ENCODE measurements around the gene MSMB. TPM values are rescaled to one million over a fixed set of nuclear protein-coding genes. Genes with fewer than 3 reads are reported as not detected.
A peak's percentile ranks its signal among the peaks of the same experiment; 100 is the strongest.

The MSMB gene
- total RNA-seq, 1 donor = not detected

- H3K4me3 ChIP-seq (ENCODE audit: insufficient read depth, low read length) = peak overlapping the region; percentile 88
- no peaks in the 10 kb centered on the region for H3K9me3 ChIP-seq (ENCODE audit: low read depth, low read length)
- peak overlapping the region; percentile 85 for H3K27ac ChIP-seq (ENCODE audit: low read depth, low read length)
- H3K27me3 ChIP-seq (ENCODE audit: insufficient read depth, low read length) = no peaks in the 10 kb centered on the region
- H2AFZ ChIP-seq (ENCODE audit: low read length) = peak overlapping the region; percentile 82
- H4K20me1 ChIP-seq (ENCODE audit: insufficient read depth, low read length) = peaks cover 38% of the 10 kb centered on the region
- peaks cover 56% of the 10 kb centered on the region for H3K4me1 ChIP-seq (ENCODE audit: insufficient read depth, low read length)
- DNase-seq (ENCODE audit: insufficient read length, low spot score, missing footprints) = no peak
- TF ChIP-seq CTCF (IDR thresholded peaks at IDR 0.05; ENCODE audit: extremely low read depth, low read depth, low read length) = no peak
- peak overlapping the region; percentile 83 for H3K4me2 ChIP-seq (ENCODE audit: insufficient read depth, low read length)
- H3K36me3 ChIP-seq (ENCODE audit: insufficient read depth, low read length) = no peaks in the 10 kb centered on the region
- peaks cover 58% of the 10 kb centered on the region for H3K79me2 ChIP-seq (ENCODE audit: insufficient read depth, low read length)
Measured at GRCh38 chr10:46029461-46030030, 16.5 kb downstream of the MSMB start.

GRCh38 chr10:46028584-46029460 lies 17.2 kb downstream of the MSMB start:
- Histone ChIP-seq H3K4me3 (ENCODE audit: insufficient read depth, low read length) (peak overlapping the region; percentile 88), H3K27ac (ENCODE audit: low read depth, low read length) (peak overlapping the region; percentile 85), H4K20me1 (ENCODE audit: insufficient read depth, low read length) (peaks cover 40% of the 10 kb centered on the region), H3K4me2 (ENCODE audit: insufficient read depth, low read length) (peak overlapping the region; percentile 83), H3K9me3 (ENCODE audit: low read depth, low read length) (no peaks in the 10 kb centered on the region), H3K79me2 (ENCODE audit: insufficient read depth, low read length) (peaks cover 66% of the 10 kb centered on the region), H3K36me3 (ENCODE audit: insufficient read depth, low read length) (no peaks in the 10 kb centered on the region), H3K27me3 (ENCODE audit: insufficient read depth, low read length) (no peaks in the 10 kb centered on the region), H2AFZ (ENCODE audit: low read length) (no peak overlapping the region), H3K4me1 (ENCODE audit: insufficient read depth, low read length) (peaks cover 60% of the 10 kb centered on the region)
- TF ChIP-seq CTCF (IDR thresholded peaks at IDR 0.05; ENCODE audit: extremely low read depth, low read depth, low read length) = peak; percentile 70
- DNase-seq (ENCODE audit: insufficient read length, low spot score, missing footprints) = peak; percentile 75

GRCh38 chr10:46026106-46026505 lies 20.0 kb downstream of the MSMB start:
- Histone ChIP-seq H3K27me3 (ENCODE audit: insufficient read depth, low read length) (no peaks in the 10 kb centered on the region), H2AFZ (ENCODE audit: low read length) (no peak overlapping the region), H3K79me2 (ENCODE audit: insufficient read depth, low read length) (peaks cover 86% of the 10 kb centered on the region), H3K27ac (ENCODE audit: low read depth, low read length) (peak overlapping the region; percentile 97), H4K20me1 (ENCODE audit: insufficient read depth, low read length) (peaks cover 48% of the 10 kb centered on the region), H3K4me3 (ENCODE audit: insufficient read depth, low read length) (no peak overlapping the region), H3K4me1 (ENCODE audit: insufficient read depth, low read length) (peaks cover 76% of the 10 kb centered on the region), H3K36me3 (ENCODE audit: insufficient read depth, low read length) (no peaks in the 10 kb centered on the region), H3K9me3 (ENCODE audit: low read depth, low read length) (no peaks in the 10 kb centered on the region), H3K4me2 (ENCODE audit: insufficient read depth, low read length) (peak overlapping the region; percentile 21)
- no peak for DNase-seq (ENCODE audit: insufficient read length, low spot score, missing footprints)
- no peak for TF ChIP-seq CTCF (IDR thresholded peaks at IDR 0.05; ENCODE audit: extremely low read depth, low read depth, low read length)

GRCh38 chr10:46025406-46025805 lies 20.7 kb downstream of the MSMB start:
- peak overlapping the region; percentile 3 for H3K4me2 ChIP-seq (ENCODE audit: insufficient read depth, low read length)
- H3K9me3 ChIP-seq (ENCODE audit: low read depth, low read length) = no peaks in the 10 kb centered on the region
- no peaks in the 10 kb centered on the region for H3K36me3 ChIP-seq (ENCODE audit: insufficient read depth, low read length)
- H3K27me3 ChIP-seq (ENCODE audit: insufficient read depth, low read length) = no peaks in the 10 kb centered on the region
- H3K27ac ChIP-seq (ENCODE audit: low read depth, low read length) = peak overlapping the region; percentile 97
- H3K79me2 ChIP-seq (ENCODE audit: insufficient read depth, low read length) = peaks cover 93% of the 10 kb centered on the region
- no peak for TF ChIP-seq CTCF (IDR thresholded peaks at IDR 0.05; ENCODE audit: extremely low read depth, low read depth, low read length)
- no peak overlapping the region for H2AFZ ChIP-seq (ENCODE audit: low read length)
- no peak for DNase-seq (ENCODE audit: insufficient read length, low spot score, missing footprints)
- peaks cover 54% of the 10 kb centered on the region for H4K20me1 ChIP-seq (ENCODE audit: insufficient read depth, low read length)
- H3K4me1 ChIP-seq (ENCODE audit: insufficient read depth, low read length) = peaks cover 83% of the 10 kb centered on the region
- no peak overlapping the region for H3K4me3 ChIP-seq (ENCODE audit: insufficient read depth, low read length)

Measured in osteoblast (primary cell).